K562 (cell line): ENCODE measurements around the gene TLN1. TPM values are rescaled to one million over a fixed set of nuclear protein-coding genes. Genes with fewer than 3 reads are reported as not detected.
A peak's percentile ranks its signal among the peaks of the same experiment; 100 is the strongest.

Experiments
- ATAC-seq: fragments of 200-7000 bp; cut with Tn5 transposase; 3 replicates; pipeline ENCODE4 v1.9.1; 2020; ENCODE audit warnings: moderate library complexity
- Bru-seq: library from RNA; stranded (reverse); fragments of 400-500 nt; gene quantifications from one replicate; lab custom pipeline; 2021; lab: Mats Ljungman, UMichigan
- BruChase-seq, 2 experiments: library from RNA; stranded (reverse); fragments of 400-500 nt; gene quantifications; one replicate each; lab custom pipeline; 2021; lab: Mats Ljungman, UMichigan
- BruUV-seq: library from RNA; stranded (reverse); fragments of 400-500 nt; replicated peaks from 2 replicates; lab custom pipeline; 2021; lab: Mats Ljungman, UMichigan
- CTCF ChIA-PET: fragments of 300-600 bp; formaldehyde crosslinking; extraction: SDS; loops from one replicate; lab custom pipeline; 2021; ENCODE audit warnings: low intra/inter-chr PET ratio; lab: Yijun Ruan, JAX
- POLR2A ChIA-PET: fragments of 300-600, 350-650 bp; sonication (Branson Sonifier 250); formaldehyde crosslinking; extraction: SDS; loops from one replicate; lab custom pipeline; 2021; ENCODE audit warnings: antibody characterized with exemption, inconsistent platforms; lab: Yijun Ruan, JAX
- DNase-seq, 4 experiments: peaks; one replicate each; pipeline versions ENCODE4 v3.0.0 to v3.0.0-alpha.2; 2011 to 2018; ENCODE audit warnings: low spot score in 3 of 4, mixed read lengths in 3 of 4; ENCODE audit errors: extremely low read depth in 1 of 4
- FAIRE-seq: peaks from 2 replicates; lab custom pipeline; 2011; peaks lifted over from hg19 to GRCh38; lab: Jason Lieb, UNC
- H2AFZ ChIP-seq: 2 replicates; pipeline ENCODE4 v1.6.0; 2011; ENCODE audit warnings: low read depth, low read length, control low read depth, inconsistent platforms
- H3K27ac ChIP-seq: fragments of 200-600 bp; 3 replicates; pipeline ENCODE4 v1.8.0; 2011; ENCODE audit warnings: low read depth, mild to moderate bottlenecking, control low read depth, inconsistent platforms, low read length, moderate library complexity, mixed read lengths; ENCODE audit errors: extremely low read depth
- H3K27me3 ChIP-seq, 2 experiments: fragments of 300-600 bp in 1 of 2; 2 replicates in 1 of 2; 3 replicates in 1 of 2; pipeline versions ENCODE4 v1.6.0 to v1.8.0; 2011; ENCODE audit warnings: inconsistent platforms in 2 of 2, low read length in 2 of 2, mild to moderate bottlenecking in 1 of 2, mixed read lengths in 1 of 2, moderate library complexity in 1 of 2; ENCODE audit not compliant: control insufficient read depth in 2 of 2, insufficient read depth in 2 of 2
- H3K36me3 ChIP-seq: fragments of 300-600 bp; 3 replicates; pipeline ENCODE4 v1.8.0; 2011; ENCODE audit warnings: mild to moderate bottlenecking, low read length, inconsistent platforms; ENCODE audit not compliant: control insufficient read depth, insufficient read depth
- H3K4me1 ChIP-seq, 2 experiments: fragments of 200-600 bp in 1 of 2; replicated peaks in 1 of 2; 2 replicates in 1 of 2; 3 replicates in 1 of 2; pipeline versions ENCODE4 v1.5.1 to v1.8.0; 2011; ENCODE audit warnings: inconsistent platforms in 2 of 2, low read length in 2 of 2, mild to moderate bottlenecking in 1 of 2, mixed read lengths in 1 of 2, moderate library complexity in 1 of 2; ENCODE audit not compliant: control insufficient read depth in 2 of 2, insufficient read depth in 2 of 2
- H3K4me2 ChIP-seq: 2 replicates; pipeline ENCODE4 v1.6.1; 2011; ENCODE audit warnings: low read length, control low read depth, inconsistent platforms, mixed read lengths; ENCODE audit not compliant: insufficient read depth
- H3K4me3 ChIP-seq: fragments of 200-600 bp; sonication (generic), shearing (Covaris generic); 2 replicates; pipeline ENCODE4 v1.5.1; 2016; ENCODE audit warnings: control low read depth, inconsistent platforms
- H3K79me2 ChIP-seq: fragments of 200-600 bp; 3 replicates; pipeline ENCODE4 v1.8.0; 2011; ENCODE audit warnings: low read length, inconsistent platforms; ENCODE audit not compliant: control insufficient read depth, insufficient read depth
- H3K9ac ChIP-seq, 2 experiments: 2 replicates each; pipeline versions ENCODE4 v1.6.0 to v1.6.1; 2011; ENCODE audit warnings: low read depth in 2 of 2, low read length in 2 of 2, control low read depth in 1 of 2, inconsistent platforms in 1 of 2, mild to moderate bottlenecking in 1 of 2, mixed read lengths in 1 of 2; ENCODE audit not compliant: insufficient read depth in 1 of 2
- H3K9me1 ChIP-seq: one replicate; pipeline ENCODE4 v1.6.0; 2011; ENCODE audit warnings: inconsistent platforms, mild to moderate bottlenecking, low read length, moderate library complexity; ENCODE audit not compliant: control insufficient read depth, insufficient read depth
- H3K9me3 ChIP-seq: replicated peaks from 2 replicates; pipeline ENCODE4 v1.5.1; 2011; ENCODE audit warnings: low read depth, low read length, inconsistent platforms; ENCODE audit not compliant: control insufficient read depth, insufficient read depth
- H4K20me1 ChIP-seq: replicated peaks from 2 replicates; pipeline ENCODE4 v1.6.1; 2011; ENCODE audit warnings: low read length, inconsistent platforms, mixed read lengths; ENCODE audit not compliant: control insufficient read depth, insufficient read depth
- ARID4B ChIP-seq: sonication (generic); formaldehyde crosslinking; IDR thresholded peaks from 2 replicates; pipeline ENCODE4 v1.8.0; 2022; ENCODE audit warnings: mild to moderate bottlenecking, missing genetic modification reagents
- PHB2 ChIP-seq: fragments of 450-650 bp; IDR thresholded peaks from 2 replicates; pipeline ENCODE4 v1.6.1; 2017; ENCODE audit warnings: low read depth
- RHOXF2B ChIP-seq: fragments of 250-450 bp; sonication (Bioruptor Pico); conservative IDR thresholded peaks from 2 replicates; pipeline ENCODE4 v1.5.1; 2021
- XRCC4 ChIP-seq: IDR thresholded peaks from one replicate; pipeline ENCODE4 v1.6.1; 2011; ENCODE audit not compliant: insufficient read depth, insufficient read length; ENCODE audit errors: extremely low read depth
- WGBS: fragments of 100-300 bp; shearing (Covaris generic); methylation state at CpG from one replicate; pipeline ENCODE4 v1.1.6; 2016; ENCODE audit warnings: low coverage, mixed read lengths; ENCODE audit not compliant: insufficient coverage; ENCODE audit errors: missing lambda C conversion rate; 5-methylcytosine and 5-hydroxymethylcytosine counted together
- in situ Hi-C: fragments of 300-500 bp; cut with MboI; formaldehyde crosslinking; loops from 4 replicates; pipeline ENCODE4 v1.15.0; 2018; ENCODE audit warnings: inconsistent platforms, mixed read lengths
- intact Hi-C: fragments of 100-400 bp; cut with micrococcal nuclease; formaldehyde crosslinking; loops from 2 replicates; pipeline ENCODE4 v1.14.2; 2022
- long read RNA-seq, 3 experiments: library from polyadenylated mRNA in 2 of 3; library from RNA in 1 of 3; unstranded in 2 of 3; stranded (forward) in 1 of 3; transcript quantifications; one replicate each; pipeline ENCODE4 v2.0.0, GENCODE V29; 2019 to 2022
- polyA minus RNA-seq, 3 experiments: library from RNA; depleted of rRNA, polyadenylated mRNA; stranded (reverse); fragments of >200 nt; gene quantifications; 2 replicates each; pipeline ENCODE4 v1.2.3, GENCODE V29; 2011
- polyA plus RNA-seq, 8 experiments: library from polyadenylated mRNA; depleted of rRNA in 4 of 8; stranded (reverse) in 5 of 8; unstranded in 3 of 8; fragments of >200 nt; fragmentation: Nextera tagmentation in 2 of 8; fragmentation: Illumina TruSeq in 1 of 8; extraction: Ambion mirVana in 2 of 8; extraction: Trizol in 1 of 8; gene quantifications; 2 replicates each; pipeline versions ENCODE4 v1.2.1 to v1.2.3, GENCODE V29; 2011 to 2014; ENCODE audit warnings: inconsistent platforms in 1 of 8, missing spikeins in 1 of 8
- total RNA-seq, 7 experiments: library from RNA; depleted of rRNA in 6 of 7; stranded (reverse); fragments of >200 nt in 6 of 7; fragmentation: Illumina TruSeq in 2 of 7; extraction: Trizol in 2 of 7; gene quantifications; 2 replicates each; pipeline versions ENCODE4 v1.2.1 to v1.2.3, GENCODE V29; 2011 to 2021; ENCODE audit warnings: low replicate concordance in 1 of 7

TLN1 gene, protein sequence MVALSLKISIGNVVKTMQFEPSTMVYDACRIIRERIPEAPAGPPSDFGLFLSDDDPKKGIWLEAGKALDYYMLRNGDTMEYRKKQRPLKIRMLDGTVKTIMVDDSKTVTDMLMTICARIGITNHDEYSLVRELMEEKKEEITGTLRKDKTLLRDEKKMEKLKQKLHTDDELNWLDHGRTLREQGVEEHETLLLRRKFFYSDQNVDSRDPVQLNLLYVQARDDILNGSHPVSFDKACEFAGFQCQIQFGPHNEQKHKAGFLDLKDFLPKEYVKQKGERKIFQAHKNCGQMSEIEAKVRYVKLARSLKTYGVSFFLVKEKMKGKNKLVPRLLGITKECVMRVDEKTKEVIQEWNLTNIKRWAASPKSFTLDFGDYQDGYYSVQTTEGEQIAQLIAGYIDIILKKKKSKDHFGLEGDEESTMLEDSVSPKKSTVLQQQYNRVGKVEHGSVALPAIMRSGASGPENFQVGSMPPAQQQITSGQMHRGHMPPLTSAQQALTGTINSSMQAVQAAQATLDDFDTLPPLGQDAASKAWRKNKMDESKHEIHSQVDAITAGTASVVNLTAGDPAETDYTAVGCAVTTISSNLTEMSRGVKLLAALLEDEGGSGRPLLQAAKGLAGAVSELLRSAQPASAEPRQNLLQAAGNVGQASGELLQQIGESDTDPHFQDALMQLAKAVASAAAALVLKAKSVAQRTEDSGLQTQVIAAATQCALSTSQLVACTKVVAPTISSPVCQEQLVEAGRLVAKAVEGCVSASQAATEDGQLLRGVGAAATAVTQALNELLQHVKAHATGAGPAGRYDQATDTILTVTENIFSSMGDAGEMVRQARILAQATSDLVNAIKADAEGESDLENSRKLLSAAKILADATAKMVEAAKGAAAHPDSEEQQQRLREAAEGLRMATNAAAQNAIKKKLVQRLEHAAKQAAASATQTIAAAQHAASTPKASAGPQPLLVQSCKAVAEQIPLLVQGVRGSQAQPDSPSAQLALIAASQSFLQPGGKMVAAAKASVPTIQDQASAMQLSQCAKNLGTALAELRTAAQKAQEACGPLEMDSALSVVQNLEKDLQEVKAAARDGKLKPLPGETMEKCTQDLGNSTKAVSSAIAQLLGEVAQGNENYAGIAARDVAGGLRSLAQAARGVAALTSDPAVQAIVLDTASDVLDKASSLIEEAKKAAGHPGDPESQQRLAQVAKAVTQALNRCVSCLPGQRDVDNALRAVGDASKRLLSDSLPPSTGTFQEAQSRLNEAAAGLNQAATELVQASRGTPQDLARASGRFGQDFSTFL (N-terminal part only)
- total RNA-seq (2011; cell fraction: chromatin; rRNA removed; ENCODE audit: low replicate concordance), result 276 and 411 TPM in 2 replicates
- total RNA-seq (2011; cell fraction: nucleolus; rRNA removed), result 190 and 200 TPM in 2 replicates
- 167 and 186 TPM in 2 replicates for total RNA-seq (2011; cell fraction: nucleoplasm; rRNA removed)
- total RNA-seq (2014; rRNA removed) (94.3 and 121 TPM in 2 replicates), total RNA-seq (2014; rRNA removed; fragmentation: Illumina TruSeq; extraction: Trizol) (40.9 and 44.0 TPM in 2 replicates), total RNA-seq (2015; rRNA removed; fragmentation: Illumina TruSeq; extraction: Trizol) (49.4 and 50.7 TPM in 2 replicates), total RNA-seq (2021) (201 and 240 TPM in 2 replicates), polyA plus RNA-seq (2011; rRNA removed) (54.8 and 98.5 TPM in 2 replicates), polyA plus RNA-seq (2014; fragmentation: Illumina TruSeq; extraction: Trizol) (75.1 and 98.7 TPM in 2 replicates), polyA plus RNA-seq (2014; fragmentation: Nextera tagmentation; extraction: Ambion mirVana) (10 to 100 TPM in 1 of 2 experiments, 1 to 10 TPM in 1; 3.6 to 10.2 TPM), polyA plus RNA-seq (2014; rRNA removed) (49.2 and 72.0 TPM in 2 replicates), polyA minus RNA-seq (2011; rRNA and poly(A)+ RNA removed) (190 and 196 TPM in 2 replicates), Bru-seq, nascent RNA (percentile 76 among the genes with signal in this experiment), BruChase-seq, experiment 1, labeled RNA remaining after a 2-hour chase (percentile 74 among the genes with signal in this experiment), BruChase-seq, experiment 2, labeled RNA remaining after a 6-hour chase (percentile 83 among the genes with signal in this experiment)
- 49.0 and 84.8 TPM in 2 replicates for polyA plus RNA-seq (2011; cell fraction: cytosol; rRNA removed)
- polyA plus RNA-seq (2011; cell fraction: nucleus; rRNA removed), result 81.3 and 128 TPM in 2 replicates
- polyA plus RNA-seq (2012), result 116 and 190 TPM in 2 replicates
- polyA minus RNA-seq (2011; cell fraction: cytosol; rRNA and poly(A)+ RNA removed), result 278 and 355 TPM in 2 replicates
- polyA minus RNA-seq (2011; cell fraction: nucleus; rRNA and poly(A)+ RNA removed), result 62.3 and 63.3 TPM in 2 replicates
- long read RNA-seq, experiment 1, partial matches to known transcripts, result 188 of 202 reads
- long read RNA-seq, experiment 1, other reads (novel, unspliced or antisense), result 14 of 202 reads
- long read RNA-seq, experiment 2, full-length matches to known transcripts, result 15 of 203 reads
- long read RNA-seq, experiment 2, partial matches to known transcripts, result 154 of 203 reads
- long read RNA-seq, experiment 2, other reads (novel, unspliced or antisense), result 34 of 203 reads
- long read RNA-seq, experiment 3, partial matches to known transcripts, result 23 of 26 reads
- long read RNA-seq, experiment 3, other reads (novel, unspliced or antisense), result 3 of 26 reads

- ChIA-PET CTCF (no interaction called here), POLR2A (interaction anchor here (0.6 to 2.8 kb wide), 21 partner anchors 10 to 630 kb away, joined by 3 to 13 read pairs (median 5); partner anchors contain the start of genes CCDC107, GBA2, RGP1 and RMRP)
- WGBS, result 0% methylated on average over 8 of the region's 49 CpGs
- Histone ChIP-seq H3K36me3 (peaks cover 48% of the 10 kb centered on the region; the same call in 2 of the 3 replicates), H4K20me1 (peaks cover 11% of the 10 kb centered on the region; the same call in 1 of the 2 replicates), H3K9me1 (peaks cover under 1% of the 10 kb centered on the region), H3K4me3 (peak within 1 kb of the TSS; percentile 85), H3K79me2 (peaks cover 66% of the 10 kb centered on the region), H3K27ac (peak within 1 kb of the TSS; percentile 97), H3K4me2 (peak within 1 kb of the TSS; percentile 94), H3K27me3 (no peaks in the 10 kb centered on the region), H3K4me1 (peaks cover 30 to 35% of the 10 kb centered on the region in 2 experiments), H3K9me3 (no peaks in the 10 kb centered on the region), H3K9ac (peak within 1 kb of the TSS; percentile 85 to 96), H2AFZ (peak within 1 kb of the TSS; percentile 76)
- peak in 3 of 4 experiments; percentile 78 to 94 (median 88) for DNase-seq
- FAIRE-seq, result peak; percentile 87
- BruUV-seq, result no TSS peak
- intact Hi-C loops (loop anchor here (2.0 to 10.0 kb wide), 3 partner anchors 17 to 83 kb away; partner anchors contain the start of genes GBA2, HINT2, RGP1 and SPAG8), in situ Hi-C loops (no loop called here)
- peak; percentile 84 for ATAC-seq
- TF ChIP-seq XRCC4 (no peak), ARID4B (CRISPR knock-in tag) (peak; percentile 80), PHB2 (no peak), RHOXF2B (no peak)
These were observed at the start of gene TLN1, which contains the start of gene CREB3 for GRCh38 chr9:35732185-35732799. Gene TLN1 (minus strand): TSS chr9:35732195. CDS start chr9:35725694, 6,501 bp downstream. Gene CREB3 (plus strand): TSS chr9:35732666. CDS start chr9:35732773, 107 bp downstream.
